Endometrial microvascular endothelial cells (primary cell): ENCODE measurements around the gene PCSK7. TPM values are rescaled to one million over a fixed set of nuclear protein-coding genes. Genes with fewer than 3 reads are reported as not detected.

Experiments used
- in situ Hi-C: cut with HindIII; loops from 2 replicates; pipeline ENCODE4 v1.10.0; 2017; ENCODE audit warnings: low sequenced_read_pairs, low pct_unique_long_range_greater_than_20kb; ENCODE audit errors: inconsistent ontology term
- total RNA-seq: library from RNA; depleted of rRNA; stranded (reverse); fragments of >200 nt; gene quantifications from one replicate; pipeline ENCODE4 v1.2.3, GENCODE V29; 2015; ENCODE audit errors: inconsistent ontology term

PCSK7 gene
- total RNA-seq, 1 donor from 2014 or later, result 63.4 TPM

DNA sequence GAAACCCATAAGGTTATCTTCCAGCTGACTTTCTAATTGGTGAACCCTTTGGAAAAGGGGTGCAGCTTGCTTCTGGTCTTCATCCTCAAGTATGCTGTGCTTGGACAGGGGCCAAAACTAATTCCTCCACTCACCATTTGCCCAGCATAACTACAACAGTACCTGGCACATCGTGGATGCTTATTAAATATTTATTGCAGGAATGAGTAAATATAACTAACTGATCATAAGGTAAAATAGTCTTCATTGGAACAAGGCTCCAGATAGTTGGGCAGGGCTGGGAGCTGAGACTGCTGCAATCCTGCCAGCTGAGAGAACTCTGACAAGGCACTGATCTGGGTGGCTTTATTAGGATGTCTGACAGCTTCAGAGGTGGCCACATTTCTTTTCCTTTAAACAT is 55.7 kb downstream of the PCSK7 start:
- in situ Hi-C loops, result loop anchor here (10.0 kb wide), 1 partner anchor 49 kb away; no protein-coding TSS in a partner anchor

- in situ Hi-C loops, result loop anchor here (10.0 kb wide), 1 partner anchor 49 kb away; no protein-coding TSS in a partner anchor
Measured at GRCh38 chr11:117175781-117176180, 56.1 kb downstream of the PCSK7 start.

- in situ Hi-C loops, result loop anchor here (10.0 kb wide), 1 partner anchor 50 kb away; no protein-coding TSS in a partner anchor
Measured at GRCh38 chr11:117175104-117175503, 56.8 kb downstream of the PCSK7 start.

DNA sequence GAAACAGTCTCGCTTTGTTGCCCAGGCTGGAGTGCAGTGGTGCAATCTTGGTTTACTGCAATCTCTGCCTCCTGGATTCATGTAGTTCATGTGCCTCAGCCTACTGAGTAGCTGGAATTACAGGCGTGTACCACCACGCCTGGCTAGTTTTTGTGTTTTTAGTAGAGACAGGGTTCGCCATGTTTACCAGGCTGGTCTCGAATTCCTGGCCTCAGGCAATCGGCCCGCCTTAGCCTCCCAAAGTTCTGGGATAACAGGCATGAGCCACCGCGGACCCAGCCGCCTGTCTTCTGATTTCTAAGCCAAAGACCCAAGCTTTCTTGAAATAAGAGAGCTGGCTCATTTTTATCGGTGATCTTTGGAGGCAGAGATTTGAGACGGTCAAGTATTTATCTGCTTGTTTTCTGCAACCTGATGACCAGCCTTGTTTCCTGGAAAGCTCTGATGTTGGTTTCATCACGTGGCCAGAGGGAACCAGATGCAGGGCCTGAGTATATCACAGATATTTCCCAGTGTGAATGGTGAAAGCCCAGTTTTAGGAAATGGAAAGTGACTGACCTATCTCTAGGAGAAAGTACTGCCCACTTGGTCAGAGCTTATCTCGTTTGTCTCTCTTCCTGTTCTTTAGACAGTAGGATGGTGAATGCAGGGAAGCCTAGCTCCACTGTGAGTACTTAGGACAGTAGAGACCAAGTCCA is 59.0 kb downstream of the PCSK7 start:
- in situ Hi-C loops, result loop anchor here (10.0 kb wide), 1 partner anchor 52 kb away; no protein-coding TSS in a partner anchor

DNA sequence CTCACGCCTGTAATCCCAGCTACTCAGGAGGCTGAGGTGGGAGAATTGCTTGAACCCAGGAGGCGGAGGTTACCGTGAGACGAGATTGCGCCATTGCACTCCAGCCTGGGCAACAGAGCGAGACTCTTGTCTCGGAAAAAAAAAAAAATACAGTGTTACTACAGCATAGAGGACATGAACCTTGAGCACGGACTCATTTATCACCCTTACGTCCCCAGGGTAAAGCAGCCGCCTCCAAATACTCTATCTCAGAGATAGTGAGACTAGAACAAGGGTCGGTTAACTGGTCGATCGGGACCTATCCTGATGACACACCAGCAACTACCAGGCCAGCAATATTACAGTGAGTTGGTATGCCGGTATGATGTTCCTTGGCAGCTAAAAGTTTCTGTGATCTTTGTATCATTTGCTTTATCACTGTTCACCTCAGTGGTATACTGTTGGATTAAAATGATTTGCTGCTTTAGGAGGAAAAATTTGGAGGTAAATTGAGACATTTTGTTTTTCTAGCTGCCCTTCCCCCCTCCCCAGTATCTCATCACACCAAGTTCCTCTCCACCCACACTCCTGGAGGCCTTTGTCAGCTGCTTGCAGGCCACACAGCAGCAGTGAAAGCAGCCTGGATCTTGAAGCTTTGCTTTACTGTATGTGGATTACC is 60.3 kb downstream of the PCSK7 start:
- in situ Hi-C loops, result loop anchor here (10.0 kb wide), 1 partner anchor 53 kb away; no protein-coding TSS in a partner anchor

GRCh38 chr11:117171007-117171403 is 60.9 kb downstream of the PCSK7 start:
- in situ Hi-C loops, result loop anchor here (10.0 kb wide), 1 partner anchor 54 kb away; no protein-coding TSS in a partner anchor

DNA sequence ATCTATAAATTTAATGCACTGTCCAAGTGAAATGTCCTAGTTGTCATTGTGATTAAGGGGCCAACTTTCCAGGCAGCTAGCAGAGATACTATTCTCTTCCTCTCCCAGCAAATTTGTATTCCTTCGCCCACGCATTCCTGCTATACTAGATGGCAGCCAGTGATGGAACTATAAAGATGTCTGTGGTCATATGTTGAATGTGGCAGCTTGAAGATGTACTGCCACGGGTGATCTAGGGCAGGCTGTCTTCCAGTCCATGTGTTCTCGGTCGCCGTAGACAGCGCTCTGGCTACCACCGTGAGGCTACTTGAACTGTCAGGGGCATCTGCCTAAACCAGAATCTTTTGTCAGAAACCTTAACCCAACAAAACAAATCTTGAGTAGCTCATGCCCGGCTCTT is 61.7 kb downstream of the PCSK7 start:
- in situ Hi-C loops, result loop anchor here (10.0 kb wide), 1 partner anchor 55 kb away; no protein-coding TSS in a partner anchor

DNA sequence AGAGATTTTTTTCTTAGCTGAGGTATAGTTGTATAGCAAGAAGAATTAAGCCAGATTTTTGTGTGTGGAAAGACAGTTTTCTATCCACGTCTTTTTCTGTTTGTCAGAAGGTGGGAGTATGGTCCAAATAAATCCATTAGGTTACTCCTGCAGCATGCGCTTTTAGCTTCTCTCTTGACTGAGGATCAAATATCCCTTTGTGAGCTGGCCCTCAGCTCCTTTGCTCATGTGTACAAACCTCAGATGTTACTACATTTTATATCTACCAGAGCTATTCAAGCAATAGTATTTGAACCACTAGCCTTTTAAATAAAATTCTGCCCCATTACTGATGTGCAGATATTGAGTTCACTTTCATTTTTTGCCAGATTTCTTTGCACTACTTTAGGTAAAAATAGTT is 62.1 kb downstream of the PCSK7 start:
- in situ Hi-C loops, result loop anchor here (10.0 kb wide), 1 partner anchor 55 kb away; no protein-coding TSS in a partner anchor

DNA sequence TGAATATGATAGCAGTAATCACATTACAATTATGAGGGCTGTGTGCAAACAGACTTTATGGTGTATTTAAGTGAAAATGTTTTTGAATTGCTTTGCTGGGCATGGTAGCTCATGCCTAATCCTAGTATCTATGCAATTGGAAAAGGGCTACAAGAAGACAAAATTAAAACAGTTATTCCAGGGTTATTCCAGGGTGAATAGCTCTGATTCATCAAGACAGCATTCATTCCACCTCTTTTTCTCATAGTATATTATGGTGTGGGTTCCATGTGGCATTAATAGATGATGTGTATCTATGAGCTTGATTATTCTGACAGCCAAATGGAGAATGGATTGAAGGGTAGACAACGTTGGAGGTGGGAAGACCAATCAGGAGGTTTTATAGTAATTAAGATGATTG is 65.4 kb downstream of the PCSK7 start:
- in situ Hi-C loops, result no loop called here

- in situ Hi-C loops, result no loop called here
Measured at GRCh38 chr11:117160826-117161225, 71.0 kb downstream of the PCSK7 start.

- in situ Hi-C loops, result no loop called here
Measured at GRCh38 chr11:117159892-117160291, 72.0 kb downstream of the PCSK7 start.

- in situ Hi-C loops, result no loop called here
Measured at GRCh38 chr11:117157507-117157906, 74.4 kb downstream of the PCSK7 start.

DNA sequence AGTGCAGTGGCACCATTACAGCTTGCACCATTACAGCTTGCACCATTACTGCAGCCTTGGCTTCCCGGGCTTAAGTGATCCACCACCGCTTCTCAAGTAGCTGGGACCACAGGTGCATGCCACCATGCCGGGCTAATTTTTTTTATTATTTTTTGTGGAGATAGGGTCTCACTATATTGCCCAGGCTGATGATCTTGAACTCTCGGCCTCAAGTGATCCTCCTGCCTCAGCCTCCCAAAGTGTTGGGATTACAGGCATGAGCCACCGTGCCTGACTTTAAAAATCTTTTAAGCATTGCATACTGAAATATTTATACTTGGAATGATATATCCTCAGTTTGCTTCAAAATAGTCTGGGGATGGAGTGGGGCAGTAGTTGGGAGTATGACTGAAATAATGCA is 77.4 kb downstream of the PCSK7 start:
- in situ Hi-C loops, result no loop called here

Other genes with a start within 250 kb of the PCSK7 start
- 7.9 TPM for gene SIK3, start 133.6 kb downstream of the PCSK7 start, total RNA-seq
- gene PAFAH1B2, start 87.8 kb downstream of the PCSK7 start, total RNA-seq, result 123 TPM
- 17.9 TPM for gene SIDT2, start 53.3 kb downstream of the PCSK7 start, total RNA-seq
- gene TAGLN, start 32.7 kb downstream of the PCSK7 start, total RNA-seq, result 110 TPM
- gene RNF214, start 598 bp upstream of the PCSK7 start, total RNA-seq, result 15.1 TPM
- gene BACE1-AS, start 59.3 kb upstream of the PCSK7 start, total RNA-seq, result 1.5 TPM
- gene BACE1, start 84.2 kb upstream of the PCSK7 start, total RNA-seq, result 17.2 TPM
- gene CEP164, start 95.8 kb upstream of the PCSK7 start, total RNA-seq, result 31.1 TPM